IPS-20b (cell line): ENCODE results near the gene SLC4A2.

Experiments used
- H3K27ac ChIP-seq: one replicate; pipeline ENCODE4 v1.5.1; 2013; ENCODE audit warnings: low read length
- H3K27me3 ChIP-seq: 2 replicates; pipeline ENCODE4 v1.6.1; 2013; ENCODE audit warnings: mild to moderate bottlenecking, low read length, inconsistent platforms; ENCODE audit not compliant: insufficient read depth
- H3K36me3 ChIP-seq: 2 replicates; pipeline ENCODE4 v1.6.1; 2013; ENCODE audit warnings: low read depth, mild to moderate bottlenecking, inconsistent platforms, low read length, moderate library complexity; ENCODE audit not compliant: insufficient read depth
- H3K4me1 ChIP-seq: 2 replicates; pipeline ENCODE4 v1.6.1; 2013; ENCODE audit warnings: mild to moderate bottlenecking, control low read depth, inconsistent platforms, low read length, moderate library complexity; ENCODE audit not compliant: insufficient read depth
- H3K4me3 ChIP-seq: 2 replicates; pipeline ENCODE4 v1.5.1; 2013; ENCODE audit warnings: mild to moderate bottlenecking, low read length, inconsistent platforms
- H3K9ac ChIP-seq: 2 replicates; pipeline ENCODE4 v1.6.1; 2013; ENCODE audit warnings: low read depth, mild to moderate bottlenecking, inconsistent platforms, low read length, moderate library complexity
- H3K9me3 ChIP-seq: 2 replicates; pipeline ENCODE4 v1.6.1; 2013; ENCODE audit warnings: mild to moderate bottlenecking, low read depth, low read length, inconsistent platforms; ENCODE audit not compliant: insufficient read depth

SLC4A2 gene

GRCh38 chr7:151095828-151096475 is 36.6 kb downstream of the SLC4A2 start:
- H3K9ac ChIP-seq: no peak overlapping the region
- H3K36me3 ChIP-seq: peaks cover 17% of the 10 kb centered on the region; the same call in 1 of the 2 replicates
- no peaks in the 10 kb centered on the region for H3K9me3 ChIP-seq

DNA sequence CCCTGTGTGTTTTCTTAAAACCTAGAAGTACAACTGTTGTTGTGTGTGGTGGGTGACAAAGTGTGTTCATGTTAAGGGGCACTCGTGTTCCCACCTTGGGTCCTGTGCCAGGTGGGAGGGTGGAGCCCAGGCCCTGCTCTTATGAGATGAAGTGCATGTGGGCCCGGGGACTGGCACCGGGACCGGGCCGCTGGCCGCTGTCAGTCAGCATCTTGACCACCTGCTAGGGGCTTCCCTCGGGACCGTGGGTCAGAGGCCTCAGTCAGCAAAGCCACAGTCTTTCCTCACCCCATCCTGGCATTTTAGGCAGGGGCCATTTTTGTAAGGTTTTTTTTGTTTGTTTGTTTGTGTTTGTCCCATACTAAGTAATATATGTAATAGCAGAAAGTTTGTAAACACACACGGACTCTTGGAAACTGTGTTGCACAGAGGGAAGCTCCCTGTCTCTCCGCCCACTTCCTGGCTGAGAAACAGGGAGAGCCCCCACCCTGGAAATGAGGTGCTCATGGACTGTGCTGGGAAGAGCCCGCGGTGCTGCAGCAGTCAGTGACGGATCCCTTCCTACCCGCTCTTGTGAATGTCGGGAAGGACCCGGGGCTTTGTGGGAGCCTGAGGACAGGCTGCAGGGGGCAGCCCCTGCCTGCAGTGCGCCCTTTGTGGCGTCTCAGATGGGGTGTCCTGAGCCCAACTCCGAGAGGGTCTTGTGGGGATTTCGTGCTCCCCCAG is 40.3 kb downstream of the SLC4A2 start:
- Histone ChIP-seq H3K4me1 (peaks cover 18% of the 10 kb centered on the region), H3K27me3 (no peaks in the 10 kb centered on the region), H3K4me3 (no peak overlapping the region), H3K9ac (no peak overlapping the region), H3K9me3 (no peaks in the 10 kb centered on the region), H3K27ac (no peak overlapping the region), H3K36me3 (0 out of 2 replicates have a peak, but pooled peaks cover 3% of the 10 kb centered on the region)

More at GRCh38 chr7:151095828-151096475, 36.6 kb downstream of the SLC4A2 start:
- H3K27me3 ChIP-seq: no peaks in the 10 kb centered on the region
- H3K4me1 ChIP-seq: no peaks in the 10 kb centered on the region
- no peak overlapping the region for H3K4me3 ChIP-seq
- no peak overlapping the region for H3K27ac ChIP-seq

DNA sequence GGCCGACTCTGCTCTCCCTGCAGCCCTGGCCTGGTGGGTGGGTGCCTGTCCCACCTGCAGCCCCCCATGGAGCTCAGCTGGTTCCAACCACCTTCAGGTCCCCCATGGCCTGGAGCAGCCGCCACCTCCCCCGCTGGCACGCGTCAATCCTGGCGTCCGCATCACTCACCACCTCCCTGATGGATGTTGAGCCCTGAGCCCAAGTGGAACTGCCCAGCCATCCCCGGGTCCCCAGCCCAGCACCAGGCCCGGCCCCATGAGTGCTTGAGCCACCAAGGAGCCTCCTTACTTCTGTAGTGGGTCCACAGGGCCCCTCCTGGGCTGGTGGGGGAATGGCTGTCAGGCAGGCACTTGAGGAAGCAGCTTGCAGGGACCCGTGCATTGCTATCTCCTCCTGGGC is 41.5 kb downstream of the SLC4A2 start:
- Histone ChIP-seq H3K27me3 (no peaks in the 10 kb centered on the region), H3K4me1 (peaks cover 25% of the 10 kb centered on the region), H3K9me3 (no peaks in the 10 kb centered on the region), H3K36me3 (0 out of 2 replicates have a peak, but pooled peaks cover 2% of the 10 kb centered on the region), H3K9ac (no peak overlapping the region), H3K27ac (no peak overlapping the region), H3K4me3 (no peak overlapping the region)

DNA sequence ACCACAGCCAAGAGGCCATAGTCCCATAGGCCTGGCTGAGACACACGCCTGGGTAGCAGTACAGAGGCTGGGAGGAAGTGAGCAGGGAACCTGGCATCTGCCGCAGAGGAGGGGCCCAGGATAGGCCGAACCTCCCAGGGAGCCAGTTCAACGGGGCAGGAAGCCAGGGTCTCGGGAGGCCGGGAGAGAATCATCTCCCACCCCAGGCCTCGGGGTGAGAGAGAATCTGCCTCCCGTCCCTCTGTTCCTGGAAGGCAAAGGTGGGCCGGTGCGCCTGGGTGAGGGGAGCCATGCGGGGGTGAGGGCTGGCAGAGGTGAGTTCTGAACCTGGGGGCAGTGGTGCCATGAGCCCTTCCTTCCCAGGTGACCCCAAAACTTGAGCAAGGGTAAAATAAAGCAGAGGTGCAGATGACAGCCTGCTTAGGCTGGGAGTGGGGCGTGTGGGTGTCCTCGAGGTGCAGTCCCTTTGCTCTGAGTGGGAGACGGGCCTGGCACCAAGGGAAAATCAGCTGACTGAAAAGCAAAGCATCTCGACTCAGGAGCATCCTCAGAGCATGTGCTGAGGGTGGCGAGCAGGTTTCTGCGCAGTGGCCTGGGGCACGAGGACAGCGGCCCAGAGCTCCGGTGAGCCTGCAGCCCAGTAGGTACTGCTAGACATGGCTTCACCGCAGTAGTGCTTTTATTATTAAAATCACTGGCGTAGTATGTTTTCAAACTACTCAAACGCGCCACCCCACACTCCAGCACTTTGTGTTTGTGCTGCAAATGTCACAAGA is 42.4 kb downstream of the SLC4A2 start:
- Histone ChIP-seq H3K9ac (no peak overlapping the region), H3K4me3 (no peak overlapping the region), H3K36me3 (no peaks in the 10 kb centered on the region), H3K9me3 (no peaks in the 10 kb centered on the region), H3K27me3 (no peaks in the 10 kb centered on the region), H3K4me1 (peaks cover 25% of the 10 kb centered on the region), H3K27ac (no peak overlapping the region)

GRCh38 chr7:151102991-151103390 is 43.6 kb downstream of the SLC4A2 start:
- no peaks in the 10 kb centered on the region for H3K9me3 ChIP-seq
- H3K4me1 ChIP-seq: peaks cover 25% of the 10 kb centered on the region
- H3K27ac ChIP-seq: no peak overlapping the region
- no peaks in the 10 kb centered on the region for H3K36me3 ChIP-seq
- no peaks in the 10 kb centered on the region for H3K27me3 ChIP-seq
- no peak overlapping the region for H3K4me3 ChIP-seq
- H3K9ac ChIP-seq: no peak overlapping the region

DNA sequence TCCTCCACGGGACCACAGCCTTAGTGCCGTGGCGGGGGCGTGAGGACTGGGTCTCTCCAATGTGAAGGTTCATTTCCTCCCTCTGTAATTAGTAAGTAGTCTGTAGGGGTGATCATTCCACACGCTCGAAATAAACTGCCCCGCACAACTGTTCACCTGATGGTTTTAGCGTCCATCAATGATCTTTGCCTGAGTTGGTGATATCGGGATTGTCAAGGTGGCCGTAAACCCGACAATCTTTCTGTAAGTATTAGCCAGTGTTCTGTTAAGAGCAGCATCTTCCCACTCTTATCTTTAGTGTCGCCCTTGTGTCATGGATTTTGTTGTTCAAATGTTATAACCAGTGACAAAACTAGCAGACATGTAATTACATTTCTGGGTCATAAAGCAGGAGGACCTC is 44.6 kb downstream of the SLC4A2 start:
- H3K9me3 ChIP-seq: no peaks in the 10 kb centered on the region
- H3K4me3 ChIP-seq: peak overlapping the region; percentile 60; the same call in 1 of the 2 replicates
- no peaks in the 10 kb centered on the region for H3K27me3 ChIP-seq
- no peaks in the 10 kb centered on the region for H3K36me3 ChIP-seq
- peak overlapping the region; percentile 49; the same call in 1 of the 2 replicates for H3K9ac ChIP-seq
- peak overlapping the region; percentile 4 for H3K27ac ChIP-seq
- H3K4me1 ChIP-seq: peaks cover 25% of the 10 kb centered on the region

- Histone ChIP-seq H3K4me1 (peaks cover 25% of the 10 kb centered on the region), H3K27me3 (no peaks in the 10 kb centered on the region), H3K36me3 (no peaks in the 10 kb centered on the region), H3K4me3 (peak overlapping the region; percentile 60), H3K9ac (peak overlapping the region; percentile 49; the same call in 1 of the 2 replicates), H3K9me3 (no peaks in the 10 kb centered on the region), H3K27ac (peak overlapping the region; percentile 43)
Observed at GRCh38 chr7:151104411-151105235, 45.2 kb downstream of the SLC4A2 start.

DNA sequence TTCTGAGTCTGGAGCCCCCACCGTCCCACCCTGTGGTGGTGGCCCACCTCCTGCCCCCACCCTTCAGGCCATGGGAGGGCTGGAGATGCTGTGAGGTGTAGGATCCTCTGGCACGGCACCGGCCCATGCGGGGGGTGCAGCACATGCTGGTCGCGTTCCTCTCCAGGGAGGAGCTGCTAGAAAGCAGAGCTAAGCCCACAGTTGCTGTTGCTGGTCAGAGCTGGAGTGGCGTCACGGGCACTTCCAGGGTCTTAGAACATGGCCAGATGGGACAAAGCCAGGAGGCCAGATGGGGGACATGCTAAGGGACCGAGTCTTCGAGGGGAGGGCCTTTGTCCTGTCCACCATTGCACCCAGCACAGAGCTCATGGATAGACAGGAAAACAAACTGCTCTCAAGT is 48.5 kb downstream of the SLC4A2 start:
- no peak overlapping the region for H3K9ac ChIP-seq

GRCh38 chr7:151109094-151110048 is 50.0 kb downstream of the SLC4A2 start:
- Histone ChIP-seq H3K27me3 (peaks cover 16% of the 10 kb centered on the region), H3K27ac (no peak overlapping the region), H3K9ac (peak overlapping the region; percentile 10; the same call in 1 of the 2 replicates), H3K4me3 (no peak overlapping the region), H3K9me3 (no peaks in the 10 kb centered on the region), H3K4me1 (peaks cover 21% of the 10 kb centered on the region; the same call in 1 of the 2 replicates), H3K36me3 (no peaks in the 10 kb centered on the region)

More for the DNA sequence above, 48.5 kb downstream of the SLC4A2 start:
- Histone ChIP-seq H3K9me3 (no peaks in the 10 kb centered on the region), H3K27ac (no peak overlapping the region), H3K27me3 (peaks cover 5% of the 10 kb centered on the region; the same call in 1 of the 2 replicates), H3K36me3 (no peaks in the 10 kb centered on the region), H3K4me3 (no peak overlapping the region), H3K4me1 (peaks cover 22% of the 10 kb centered on the region)

DNA sequence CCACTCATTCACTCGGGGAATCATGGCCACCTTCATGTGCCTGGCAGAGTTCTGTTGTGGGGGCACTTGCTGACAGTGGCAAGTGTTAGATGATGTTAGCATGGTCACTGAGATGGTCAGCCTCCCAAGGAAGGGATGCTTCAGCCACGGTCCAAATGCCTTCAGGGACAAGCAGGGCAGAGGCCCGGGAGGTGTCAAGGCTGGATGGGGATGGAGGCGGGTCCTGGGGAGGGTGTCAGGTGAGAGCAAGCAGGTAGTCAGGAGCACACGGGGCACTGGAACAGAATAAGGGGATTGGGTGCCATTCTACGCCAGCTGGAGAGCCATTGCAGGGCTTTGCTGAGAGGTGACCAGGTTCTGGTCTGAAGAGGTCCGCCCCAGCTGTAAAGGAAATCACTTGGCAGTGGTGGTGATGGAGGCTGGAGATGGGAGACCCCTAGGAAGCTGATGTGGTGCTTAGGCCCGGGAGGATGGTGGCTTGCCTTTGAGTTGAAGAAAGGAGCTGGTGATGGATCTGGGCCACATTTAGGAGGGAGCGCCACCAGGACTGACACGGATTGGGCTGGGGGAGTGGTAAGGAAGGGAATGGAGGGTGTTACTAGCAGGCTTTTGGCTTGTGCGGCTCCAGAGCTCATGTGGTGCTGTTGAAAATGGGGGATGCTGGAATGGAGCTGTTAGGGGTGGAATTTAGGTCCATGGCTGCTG is 51.0 kb downstream of the SLC4A2 start:
- no peaks in the 10 kb centered on the region for H3K36me3 ChIP-seq
- peaks cover 13% of the 10 kb centered on the region; the same call in 1 of the 2 replicates for H3K4me1 ChIP-seq
- H3K27me3 ChIP-seq: peaks cover 17% of the 10 kb centered on the region
- no peak overlapping the region for H3K4me3 ChIP-seq
- H3K9me3 ChIP-seq: no peaks in the 10 kb centered on the region
- H3K27ac ChIP-seq: no peak overlapping the region
- no peak overlapping the region; the same call in 1 of the 2 replicates for H3K9ac ChIP-seq
